Stimulated activated effector memory CD8-positive, alpha-beta T cell treated with anti-CD3 and anti-CD28 coated beads, Interleukin-12 subunit alpha, Interleukin-12 subunit beta, amount 100 ng/mL, for 72 hours (primary cell): ENCODE data around the gene DCUN1D3.

Experiments used
- ATAC-seq: fragments of 150-1000 bp; cut with Tn5 transposase; 2 replicates; pipeline ENCODE4 v1.10.0; 2021
- DNase-seq, 2 donors: peaks; one replicate each; pipeline ENCODE4 v3.0.0; 2021 to 2022; ENCODE audit warnings: low spot score in 2 of 2
- H3K27ac Mint-ChIP-seq: one replicate; pipeline ENCODE4 v1.8.0; 2022; ENCODE audit warnings: mild to moderate bottlenecking, mixed read lengths
- H3K36me3 Mint-ChIP-seq: one replicate; pipeline ENCODE4 v1.8.0; 2022; ENCODE audit warnings: mild to moderate bottlenecking, mixed read lengths
- H3K4me1 Mint-ChIP-seq: one replicate; pipeline ENCODE4 v1.8.0; 2022; ENCODE audit warnings: mixed read lengths
- H3K4me3 Mint-ChIP-seq: one replicate; pipeline ENCODE4 v1.8.0; 2022; ENCODE audit warnings: mild to moderate bottlenecking, mixed read lengths
- H3K9me3 Mint-ChIP-seq: one replicate; pipeline ENCODE4 v1.8.0; 2022; ENCODE audit warnings: mixed read lengths

DCUN1D3 gene

GRCh38 chr16:20903899-20904506, 3.8 kb upstream of the DCUN1D3 start:
- DNase-seq (no peak), ATAC-seq (no peak)
- Mint-ChIP-seq H3K36me3 (peaks cover 35% of the 10 kb centered on the region), H3K9me3 (no peaks in the 10 kb centered on the region), H3K4me3 (peak overlapping the region; percentile 89), H3K4me1 (peaks cover 65% of the 10 kb centered on the region), H3K27ac (peak overlapping the region; percentile 53)

- Mint-ChIP-seq H3K4me1 (peaks cover 72% of the 10 kb centered on the region), H3K27ac (peak overlapping the region; percentile 99), H3K9me3 (no peaks in the 10 kb centered on the region), H3K4me3 (peak overlapping the region; percentile 89), H3K36me3 (peaks cover 35% of the 10 kb centered on the region)
- ATAC-seq, result no peak
- DNase-seq, result no peak
Observed at GRCh38 chr16:20903116-20903898, 3.1 kb upstream of the DCUN1D3 start.

DNA sequence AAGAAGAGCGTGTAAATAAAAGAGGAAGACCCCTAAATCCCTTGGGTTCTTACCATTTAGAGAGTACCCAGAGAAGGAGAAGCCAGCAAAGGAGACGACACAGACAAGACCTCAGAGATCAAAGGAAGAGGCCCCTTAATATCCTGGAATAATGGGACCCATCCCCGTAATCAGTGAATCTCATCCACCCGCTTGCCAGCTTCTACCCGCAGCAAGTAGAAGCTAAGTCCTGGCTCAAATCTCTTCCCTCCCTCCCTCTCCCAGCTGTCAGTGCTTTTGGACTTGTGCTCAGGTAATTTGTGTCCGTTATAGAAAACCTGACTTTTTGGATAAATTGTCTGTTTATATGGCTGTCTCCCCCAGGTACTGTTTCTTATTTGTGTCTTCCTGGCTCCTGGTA, 2.3 kb upstream of the DCUN1D3 start:
- peaks cover 42% of the 10 kb centered on the region for H3K36me3 Mint-ChIP-seq
- ATAC-seq, result no peak
- H3K4me1 Mint-ChIP-seq, result peaks cover 73% of the 10 kb centered on the region
- no peak for DNase-seq
- H3K4me3 Mint-ChIP-seq, result peak overlapping the region; percentile 89
- H3K9me3 Mint-ChIP-seq, result no peaks in the 10 kb centered on the region
- peak overlapping the region; percentile 99 for H3K27ac Mint-ChIP-seq

DNA sequence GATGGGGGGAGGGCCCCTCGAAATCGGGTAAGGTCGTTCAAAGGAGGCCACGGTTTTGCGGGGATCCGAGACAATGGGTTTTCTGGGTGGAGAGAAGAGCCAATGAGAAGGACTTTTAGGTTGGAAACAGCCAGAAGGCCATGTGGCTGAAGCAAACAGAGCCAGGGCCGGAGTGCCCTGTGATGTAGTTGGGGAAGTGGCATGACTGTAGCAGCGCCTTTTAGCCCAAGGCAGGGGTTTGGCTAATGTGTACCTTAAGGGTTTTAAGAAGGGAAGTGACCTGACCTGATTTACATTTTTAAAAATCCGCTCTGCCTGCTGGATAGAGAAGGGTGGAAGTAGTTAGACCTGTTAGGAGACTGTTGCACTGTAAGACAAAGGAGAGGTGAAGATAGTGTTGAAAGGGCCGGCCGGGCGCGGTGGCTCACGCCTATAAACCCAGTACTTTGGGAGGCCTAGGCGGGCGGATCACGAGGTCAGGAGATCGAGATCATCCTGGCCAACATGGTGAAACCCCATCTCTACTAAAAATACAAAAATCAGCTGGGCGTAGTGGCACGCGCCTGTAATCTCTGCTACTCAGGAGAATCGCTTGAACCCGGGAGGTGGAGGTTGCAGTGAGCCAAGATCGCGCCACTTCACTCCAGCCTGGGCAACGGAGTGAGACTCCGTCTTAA, 1.4 kb upstream of the DCUN1D3 start:
- Mint-ChIP-seq H3K4me1 (peaks cover 75% of the 10 kb centered on the region), H3K9me3 (no peaks in the 10 kb centered on the region), H3K27ac (peak overlapping the region; percentile 99), H3K36me3 (peaks cover 49% of the 10 kb centered on the region), H3K4me3 (peak overlapping the region; percentile 89)
- peak; percentile 11 to 68 for DNase-seq
- no peak for ATAC-seq

DNA sequence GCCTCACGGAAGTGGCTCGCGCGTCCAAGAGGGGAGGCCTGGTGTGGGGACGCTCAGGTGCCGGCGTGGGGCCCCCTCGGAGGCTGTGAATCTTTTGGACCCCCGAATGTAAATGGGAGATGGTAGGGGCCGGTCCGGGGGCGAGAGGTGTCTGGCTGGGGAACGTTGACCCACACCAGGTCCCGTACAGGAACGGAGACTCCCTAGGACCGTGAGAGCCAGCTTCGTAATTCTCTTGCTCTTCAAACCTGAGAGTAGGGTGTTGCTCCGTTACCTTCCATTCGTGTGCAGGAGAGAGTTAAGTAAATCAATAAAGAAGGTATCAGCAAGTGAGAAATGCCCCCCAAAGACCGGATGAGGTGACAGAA, 894 bp upstream of the DCUN1D3 start:
- DNase-seq, result no peak
- no peak for ATAC-seq
- H3K27ac Mint-ChIP-seq, result peak overlapping the region; percentile 99
- peaks cover 73% of the 10 kb centered on the region for H3K4me1 Mint-ChIP-seq
- H3K4me3 Mint-ChIP-seq, result peak overlapping the region; percentile 89
- no peaks in the 10 kb centered on the region for H3K9me3 Mint-ChIP-seq
- H3K36me3 Mint-ChIP-seq, result peaks cover 53% of the 10 kb centered on the region

DNA sequence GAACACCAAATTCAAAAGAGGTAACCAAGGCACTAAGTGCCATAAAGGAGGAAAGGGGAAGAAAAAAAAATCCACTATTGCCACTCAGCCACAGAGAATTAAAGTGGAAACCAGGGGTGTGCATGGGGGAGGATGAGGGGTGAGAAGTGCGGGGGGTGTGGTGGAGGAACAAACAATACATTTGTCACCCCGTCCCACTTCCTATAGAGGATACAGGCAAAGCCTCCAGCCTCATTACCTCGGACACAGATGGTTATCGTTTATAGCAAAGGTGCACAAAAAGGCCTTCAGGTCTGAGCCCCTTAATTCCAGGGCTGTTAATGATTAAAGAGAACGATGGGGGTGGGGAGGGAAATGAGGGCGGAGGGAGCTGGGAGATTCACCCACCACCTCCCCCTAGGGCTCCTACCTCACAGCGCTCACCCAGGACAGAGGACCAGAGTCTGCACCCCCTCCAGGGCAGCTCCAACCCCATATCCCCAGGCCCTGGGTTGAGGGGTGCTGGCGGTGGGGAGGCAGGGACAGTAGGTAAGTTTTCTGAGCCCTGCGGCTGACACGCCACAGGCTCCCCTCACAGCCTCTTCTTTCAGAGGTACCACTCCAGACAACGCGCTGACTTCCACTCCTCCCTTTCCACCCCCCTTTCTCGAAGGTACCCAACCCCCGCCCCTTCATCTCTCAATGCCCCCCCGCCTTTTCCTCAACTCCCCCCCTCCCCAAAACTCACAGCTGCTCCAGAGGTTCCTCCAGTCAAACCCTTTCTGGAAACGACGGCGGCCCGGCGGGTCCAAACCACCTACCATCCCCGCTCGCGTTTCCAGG, 470 bp downstream of the DCUN1D3 start:
- H3K4me3 Mint-ChIP-seq, result peak overlapping the region; percentile 89
- DNase-seq (peak in 1 of 2 donors; percentile 18), ATAC-seq (peak; percentile 1)
- H3K27ac Mint-ChIP-seq, result peak overlapping the region; percentile 99
- peaks cover 60% of the 10 kb centered on the region for H3K36me3 Mint-ChIP-seq
- peaks cover 71% of the 10 kb centered on the region for H3K4me1 Mint-ChIP-seq
- H3K9me3 Mint-ChIP-seq, result no peaks in the 10 kb centered on the region

- H3K9me3 Mint-ChIP-seq, result no peaks in the 10 kb centered on the region
- ATAC-seq, result no peak
- peak overlapping the region; percentile 89 for H3K4me3 Mint-ChIP-seq
- DNase-seq, result no peak
- H3K4me1 Mint-ChIP-seq, result peaks cover 65% of the 10 kb centered on the region
- H3K36me3 Mint-ChIP-seq, result peaks cover 66% of the 10 kb centered on the region
- H3K27ac Mint-ChIP-seq, result peak overlapping the region; percentile 99
Observed at GRCh38 chr16:20899071-20899470, 1.1 kb downstream of the DCUN1D3 start.

DNA sequence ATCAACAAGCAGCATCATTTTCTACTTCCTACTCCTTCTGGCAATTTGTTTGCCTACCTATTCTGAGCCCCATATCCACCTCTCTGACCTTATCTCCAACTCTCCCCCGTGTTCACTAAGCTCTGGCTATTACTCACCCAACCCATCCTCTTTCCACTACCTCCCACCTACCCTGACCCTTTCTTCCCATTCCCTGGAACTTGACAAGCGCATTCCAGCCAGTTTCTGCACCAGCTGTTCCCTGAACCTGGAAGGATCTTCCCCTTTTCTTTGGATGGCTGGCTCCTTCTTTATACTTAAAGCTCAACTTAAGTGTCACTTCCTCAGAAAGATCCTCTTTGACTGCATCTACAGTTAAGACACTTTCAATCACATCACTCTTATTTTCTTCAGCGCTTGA, 2.2 kb downstream of the DCUN1D3 start:
- ATAC-seq (no peak), DNase-seq (no peak)
- H3K9me3 Mint-ChIP-seq, result no peaks in the 10 kb centered on the region
- peak overlapping the region; percentile 89 for H3K4me3 Mint-ChIP-seq
- H3K36me3 Mint-ChIP-seq, result peaks cover 78% of the 10 kb centered on the region
- H3K4me1 Mint-ChIP-seq, result peaks cover 53% of the 10 kb centered on the region
- peak overlapping the region; percentile 99 for H3K27ac Mint-ChIP-seq

GRCh38 chr16:20897253-20897897, 2.8 kb downstream of the DCUN1D3 start:
- H3K9me3 Mint-ChIP-seq, result no peaks in the 10 kb centered on the region
- H3K4me3 Mint-ChIP-seq, result peak overlapping the region; percentile 89
- peaks cover 48% of the 10 kb centered on the region for H3K4me1 Mint-ChIP-seq
- DNase-seq, result no peak
- H3K27ac Mint-ChIP-seq, result peak overlapping the region; percentile 99
- no peak for ATAC-seq
- peaks cover 82% of the 10 kb centered on the region for H3K36me3 Mint-ChIP-seq

DNA sequence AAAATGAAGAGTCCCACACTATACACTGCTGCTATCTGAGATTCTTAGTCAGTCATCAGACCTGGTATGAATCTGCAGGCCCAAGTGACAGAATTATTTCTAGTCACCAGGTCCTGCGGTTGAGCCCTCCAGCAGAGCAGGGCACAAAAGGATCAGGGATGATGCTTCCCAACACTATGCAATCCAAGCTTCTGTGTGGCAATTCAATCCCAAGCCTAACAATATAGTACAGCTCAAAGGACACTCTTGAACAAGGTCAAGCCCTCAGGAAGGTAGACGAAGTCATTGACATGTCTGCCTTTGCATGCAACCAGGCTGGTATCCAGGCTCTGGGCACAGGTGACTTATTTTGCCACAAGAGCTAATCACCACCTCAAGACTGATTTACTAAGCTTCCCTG, 5.8 kb downstream of the DCUN1D3 start:
- H3K4me1 Mint-ChIP-seq, result peaks cover 47% of the 10 kb centered on the region
- H3K27ac Mint-ChIP-seq, result no peak overlapping the region
- ATAC-seq (no peak), DNase-seq (no peak)
- no peak overlapping the region for H3K4me3 Mint-ChIP-seq
- peaks cover 83% of the 10 kb centered on the region for H3K36me3 Mint-ChIP-seq
- no peaks in the 10 kb centered on the region for H3K9me3 Mint-ChIP-seq

DNA sequence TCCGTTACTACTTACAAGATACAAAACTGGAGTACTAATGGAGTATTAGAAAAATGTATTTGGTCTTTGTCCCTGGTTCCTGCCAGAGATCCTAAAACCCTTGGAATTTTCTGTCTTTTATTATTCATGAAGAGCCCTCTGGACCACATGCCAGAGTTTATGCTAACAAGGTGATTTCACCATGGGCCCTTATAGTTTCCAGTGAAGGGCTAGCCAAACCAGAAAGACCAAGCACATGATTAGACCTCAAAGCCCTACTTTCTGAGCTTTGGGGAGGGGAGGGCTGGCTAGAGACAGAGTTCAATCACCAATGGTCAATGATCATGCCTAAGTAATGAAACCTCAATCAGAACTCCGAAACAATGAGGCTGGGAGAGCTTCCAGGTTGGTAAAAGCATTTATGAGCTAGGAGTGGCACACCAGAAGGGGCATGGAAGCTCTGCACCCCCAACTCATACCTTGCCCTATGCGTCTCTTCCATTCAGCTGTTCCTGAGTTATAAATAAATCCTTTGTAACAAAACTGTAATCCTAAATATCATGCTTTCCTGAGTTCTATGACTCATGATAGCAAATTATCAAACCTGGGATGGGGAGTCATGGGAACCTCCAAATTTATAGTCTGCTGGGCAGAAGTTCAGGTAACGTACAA, 10.4 kb downstream of the DCUN1D3 start:
- H3K4me3 Mint-ChIP-seq, result no peak overlapping the region
- DNase-seq (no peak), ATAC-seq (no peak)
- no peak overlapping the region for H3K27ac Mint-ChIP-seq
- peaks cover 79% of the 10 kb centered on the region for H3K36me3 Mint-ChIP-seq
- no peaks in the 10 kb centered on the region for H3K9me3 Mint-ChIP-seq
- H3K4me1 Mint-ChIP-seq, result peaks cover 26% of the 10 kb centered on the region

GRCh38 chr16:20887207-20887606, 13.0 kb downstream of the DCUN1D3 start:
- H3K9me3 Mint-ChIP-seq, result no peaks in the 10 kb centered on the region
- H3K27ac Mint-ChIP-seq, result peak overlapping the region; percentile 18
- peak; percentile 62 for ATAC-seq
- no peak overlapping the region for H3K4me3 Mint-ChIP-seq
- no peak for DNase-seq
- H3K36me3 Mint-ChIP-seq, result peaks cover 70% of the 10 kb centered on the region
- peaks cover 34% of the 10 kb centered on the region for H3K4me1 Mint-ChIP-seq

DNA sequence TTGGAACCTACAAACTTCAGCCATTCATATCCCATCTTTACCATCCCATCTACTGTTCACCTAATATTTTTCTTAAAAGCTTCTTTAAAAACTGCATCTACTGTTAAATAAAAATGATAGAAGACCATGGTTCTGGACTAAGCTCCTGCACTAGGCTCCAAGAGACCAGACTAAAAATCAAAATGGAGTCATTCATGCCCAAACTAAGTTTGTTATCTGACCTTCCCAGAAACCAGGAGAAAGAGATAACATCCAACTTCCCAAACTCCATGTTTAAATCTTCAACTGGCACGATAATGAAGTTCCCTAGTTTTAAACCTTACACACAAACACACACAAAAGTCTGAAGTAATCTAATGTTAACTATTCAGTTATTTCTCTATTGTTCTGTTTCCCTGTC, 13.8 kb downstream of the DCUN1D3 start:
- no peaks in the 10 kb centered on the region for H3K9me3 Mint-ChIP-seq
- no peak overlapping the region for H3K4me3 Mint-ChIP-seq
- H3K36me3 Mint-ChIP-seq, result peaks cover 62% of the 10 kb centered on the region
- ATAC-seq (no peak), DNase-seq (no peak)
- H3K4me1 Mint-ChIP-seq, result peaks cover 25% of the 10 kb centered on the region
- H3K27ac Mint-ChIP-seq, result peak overlapping the region; percentile 18

DNA sequence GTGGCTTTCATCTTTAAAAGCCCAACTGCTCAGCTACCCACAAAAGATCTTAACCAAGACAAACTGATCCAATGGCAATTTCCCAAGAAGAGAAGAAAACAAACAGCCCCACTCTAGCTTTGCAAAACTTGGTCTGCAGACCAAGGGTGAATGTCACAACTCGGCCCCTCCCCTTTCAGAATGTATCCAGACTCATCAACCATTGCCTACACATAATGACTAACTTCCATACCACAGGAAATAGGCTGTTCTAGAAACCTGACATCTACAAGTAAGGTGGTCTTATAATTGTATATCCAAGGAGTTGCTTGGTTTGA, 16.0 kb downstream of the DCUN1D3 start:
- Mint-ChIP-seq H3K36me3 (peaks cover 43% of the 10 kb centered on the region), H3K4me3 (no peak overlapping the region), H3K9me3 (no peaks in the 10 kb centered on the region), H3K4me1 (peaks cover 34% of the 10 kb centered on the region), H3K27ac (no peak overlapping the region)
- DNase-seq (no peak), ATAC-seq (peak; percentile 82)
